Measurements from ENCODE around the gene DLL1. TPM values are rescaled to one million over a fixed set of nuclear protein-coding genes. Genes with fewer than 3 reads are reported as not detected.

Gene DLL1
- total and polyA plus RNA-seq, 9 of the 15 experiments (the other 6 are each of a cell fraction or from before 2014, with no cell fraction given): not detected

- TF ChIP-seq, protein P1, sequence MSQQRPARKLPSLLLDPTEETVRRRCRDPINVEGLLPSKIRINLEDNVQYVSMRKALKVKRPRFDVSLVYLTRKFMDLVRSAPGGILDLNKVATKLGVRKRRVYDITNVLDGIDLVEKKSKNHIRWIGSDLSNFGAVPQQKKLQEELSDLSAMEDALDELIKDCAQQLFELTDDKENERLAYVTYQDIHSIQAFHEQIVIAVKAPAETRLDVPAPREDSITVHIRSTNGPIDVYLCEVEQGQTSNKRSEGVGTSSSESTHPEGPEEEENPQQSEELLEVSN (IDR thresholded peaks at IDR 0.05; ENCODE audit: borderline replicate concordance in 1 of 2, extremely low read depth in 1 of 2, insufficient read depth in 1 of 2, insufficient read length in 1 of 2, low read depth in 1 of 2, low read length in 1 of 2, poor library complexity in 1 of 2, severe bottlenecking in 1 of 2): peak in 1 of 2 experiments; percentile 80
- TF ChIP-seq FIP1L1 (IDR thresholded peaks at IDR 0.05; ENCODE audit: low read depth, low read length, poor library complexity, severe bottlenecking): peak; percentile 25
- no peak for TF ChIP-seq ZNF449 (CRISPR knock-in tag; IDR thresholded peaks at IDR 0.05)
- TF ChIP-seq PRPF4 (IDR thresholded peaks at IDR 0.05; ENCODE audit: insufficient read depth, low read depth, low read length, poor library complexity, severe bottlenecking): no peak
- TF ChIP-seq CBX5 (IDR thresholded peaks at IDR 0.05; ENCODE audit: borderline replicate concordance, low read depth): no peak
- no peak for TF ChIP-seq MCM2 (IDR thresholded peaks at IDR 0.05; ENCODE audit: low read depth)
- peak in 1 of 2 experiments; percentile 48; a peak in 2 of 4 replicates for TF ChIP-seq MNT (conservative IDR thresholded peaks at IDR 0.05)
- 0 out of 2 replicates have a peak, but pooled peaks have one; percentile 81 for TF ChIP-seq RBM14 (IDR thresholded peaks at IDR 0.05; ENCODE audit: borderline replicate concordance, insufficient read depth, low read depth, low read length)
- TF ChIP-seq ARID4B (CRISPR knock-in tag; IDR thresholded peaks at IDR 0.05): peak; percentile 43; the same call in 1 of the 2 replicates
- TF ChIP-seq KDM5B (IDR thresholded peaks at IDR 0.05; ENCODE audit: insufficient replicate concordance, low read depth, low read length): peak; percentile 32
Measured at GRCh38 chr6:170295510-170296422, 4.9 kb upstream of the DLL1 start (continued).
